Measurements from ENCODE around the gene WWOX.

WWOX gene

GRCh38 chr16:78485188-78485916 is 385.9 kb downstream of the WWOX start:
- no peaks in the 10 kb centered on the region for H3K9me3 ChIP-seq (ENCODE audit: control insufficient read depth, low read length)
- no peak overlapping the region for H3K4me3 ChIP-seq (ENCODE audit: low read length)
- no peaks in the 10 kb centered on the region for H3K27me3 ChIP-seq (ENCODE audit: control insufficient read depth, insufficient read depth, low read length)
- no peaks in the 10 kb centered on the region for H3K36me3 ChIP-seq (ENCODE audit: control insufficient read depth, insufficient read depth, low read length)
- peaks cover 6% of the 10 kb centered on the region for H3K4me1 ChIP-seq (ENCODE audit: control insufficient read depth, insufficient read depth, low read length)
- H3K9ac ChIP-seq (ENCODE audit: low read length) = no peak overlapping the region

GRCh38 chr16:78485917-78486257 is 386.4 kb downstream of the WWOX start:
- no peaks in the 10 kb centered on the region for H3K27me3 ChIP-seq (ENCODE audit: control insufficient read depth, insufficient read depth, low read length)
- no peaks in the 10 kb centered on the region for H3K36me3 ChIP-seq (ENCODE audit: control insufficient read depth, insufficient read depth, low read length)
- peaks cover 6% of the 10 kb centered on the region for H3K4me1 ChIP-seq (ENCODE audit: control insufficient read depth, insufficient read depth, low read length)
- H3K4me3 ChIP-seq (ENCODE audit: low read length) = no peak overlapping the region
- H3K9ac ChIP-seq (ENCODE audit: low read length) = no peak overlapping the region
- no peaks in the 10 kb centered on the region for H3K9me3 ChIP-seq (ENCODE audit: control insufficient read depth, low read length)

- Histone ChIP-seq H3K4me3 (ENCODE audit: low read length) (no peak overlapping the region), H3K4me1 (ENCODE audit: control insufficient read depth, insufficient read depth, low read length) (peaks cover 6% of the 10 kb centered on the region), H3K36me3 (ENCODE audit: control insufficient read depth, insufficient read depth, low read length) (no peaks in the 10 kb centered on the region), H3K27me3 (ENCODE audit: control insufficient read depth, insufficient read depth, low read length) (no peaks in the 10 kb centered on the region), H3K9me3 (ENCODE audit: control insufficient read depth, low read length) (no peaks in the 10 kb centered on the region), H3K9ac (ENCODE audit: low read length) (no peak overlapping the region)
Observed at GRCh38 chr16:78487471-78487870, 388.0 kb downstream of the WWOX start.

- H3K9ac ChIP-seq (ENCODE audit: low read length) = no peak overlapping the region
- H3K27me3 ChIP-seq (ENCODE audit: control insufficient read depth, insufficient read depth, low read length) = no peaks in the 10 kb centered on the region
- no peaks in the 10 kb centered on the region for H3K36me3 ChIP-seq (ENCODE audit: control insufficient read depth, insufficient read depth, low read length)
- H3K9me3 ChIP-seq (ENCODE audit: control insufficient read depth, low read length) = no peaks in the 10 kb centered on the region
- no peak overlapping the region for H3K4me3 ChIP-seq (ENCODE audit: low read length)
- H3K4me1 ChIP-seq (ENCODE audit: control insufficient read depth, insufficient read depth, low read length) = peaks cover 6% of the 10 kb centered on the region
Observed at GRCh38 chr16:78489072-78489471, 389.6 kb downstream of the WWOX start.

GRCh38 chr16:78489631-78490030 is 390.2 kb downstream of the WWOX start:
- peaks cover 7% of the 10 kb centered on the region for H3K4me1 ChIP-seq (ENCODE audit: control insufficient read depth, insufficient read depth, low read length)
- no peaks in the 10 kb centered on the region for H3K36me3 ChIP-seq (ENCODE audit: control insufficient read depth, insufficient read depth, low read length)
- no peak overlapping the region for H3K4me3 ChIP-seq (ENCODE audit: low read length)
- H3K9ac ChIP-seq (ENCODE audit: low read length) = no peak overlapping the region
- H3K9me3 ChIP-seq (ENCODE audit: control insufficient read depth, low read length) = no peaks in the 10 kb centered on the region
- no peaks in the 10 kb centered on the region for H3K27me3 ChIP-seq (ENCODE audit: control insufficient read depth, insufficient read depth, low read length)

- H3K4me1 ChIP-seq (ENCODE audit: control insufficient read depth, insufficient read depth, low read length) = peaks cover 7% of the 10 kb centered on the region
- H3K27me3 ChIP-seq (ENCODE audit: control insufficient read depth, insufficient read depth, low read length) = no peaks in the 10 kb centered on the region
- no peaks in the 10 kb centered on the region for H3K9me3 ChIP-seq (ENCODE audit: control insufficient read depth, low read length)
- no peaks in the 10 kb centered on the region for H3K36me3 ChIP-seq (ENCODE audit: control insufficient read depth, insufficient read depth, low read length)
- H3K9ac ChIP-seq (ENCODE audit: low read length) = no peak overlapping the region
- H3K4me3 ChIP-seq (ENCODE audit: low read length) = no peak overlapping the region
Observed at GRCh38 chr16:78490431-78490830, 391.0 kb downstream of the WWOX start.

GRCh38 chr16:78490847-78491246 is 391.4 kb downstream of the WWOX start:
- H3K36me3 ChIP-seq (ENCODE audit: control insufficient read depth, insufficient read depth, low read length) = no peaks in the 10 kb centered on the region
- peaks cover 7% of the 10 kb centered on the region for H3K4me1 ChIP-seq (ENCODE audit: control insufficient read depth, insufficient read depth, low read length)
- H3K9ac ChIP-seq (ENCODE audit: low read length) = no peak overlapping the region
- no peaks in the 10 kb centered on the region for H3K27me3 ChIP-seq (ENCODE audit: control insufficient read depth, insufficient read depth, low read length)
- H3K4me3 ChIP-seq (ENCODE audit: low read length) = no peak overlapping the region
- H3K9me3 ChIP-seq (ENCODE audit: control insufficient read depth, low read length) = no peaks in the 10 kb centered on the region

- Histone ChIP-seq H3K27me3 (ENCODE audit: control insufficient read depth, insufficient read depth, low read length) (no peaks in the 10 kb centered on the region), H3K4me1 (ENCODE audit: control insufficient read depth, insufficient read depth, low read length) (peaks cover 7% of the 10 kb centered on the region), H3K36me3 (ENCODE audit: control insufficient read depth, insufficient read depth, low read length) (no peaks in the 10 kb centered on the region), H3K9ac (ENCODE audit: low read length) (no peak overlapping the region), H3K4me3 (ENCODE audit: low read length) (no peak overlapping the region), H3K9me3 (ENCODE audit: control insufficient read depth, low read length) (no peaks in the 10 kb centered on the region)
Observed at GRCh38 chr16:78493573-78493972, 394.1 kb downstream of the WWOX start.

GRCh38 chr16:78494105-78494504 is 394.7 kb downstream of the WWOX start:
- Histone ChIP-seq H3K4me3 (ENCODE audit: low read length) (no peak overlapping the region), H3K9ac (ENCODE audit: low read length) (no peak overlapping the region), H3K27me3 (ENCODE audit: control insufficient read depth, insufficient read depth, low read length) (no peaks in the 10 kb centered on the region), H3K4me1 (ENCODE audit: control insufficient read depth, insufficient read depth, low read length) (peaks cover 7% of the 10 kb centered on the region), H3K36me3 (ENCODE audit: control insufficient read depth, insufficient read depth, low read length) (no peaks in the 10 kb centered on the region), H3K9me3 (ENCODE audit: control insufficient read depth, low read length) (no peaks in the 10 kb centered on the region)

- H3K27me3 ChIP-seq (ENCODE audit: control insufficient read depth, insufficient read depth, low read length) = no peaks in the 10 kb centered on the region
- no peak overlapping the region for H3K4me3 ChIP-seq (ENCODE audit: low read length)
- no peaks in the 10 kb centered on the region for H3K36me3 ChIP-seq (ENCODE audit: control insufficient read depth, insufficient read depth, low read length)
Observed at GRCh38 chr16:78494674-78495073, 395.2 kb downstream of the WWOX start.

GRCh38 chr16:78496189-78496588 is 396.7 kb downstream of the WWOX start:
- Histone ChIP-seq H3K4me1 (ENCODE audit: control insufficient read depth, insufficient read depth, low read length) (peaks cover 7% of the 10 kb centered on the region), H3K36me3 (ENCODE audit: control insufficient read depth, insufficient read depth, low read length) (no peaks in the 10 kb centered on the region), H3K9me3 (ENCODE audit: control insufficient read depth, low read length) (no peaks in the 10 kb centered on the region), H3K9ac (ENCODE audit: low read length) (no peak overlapping the region), H3K4me3 (ENCODE audit: low read length) (no peak overlapping the region), H3K27me3 (ENCODE audit: control insufficient read depth, insufficient read depth, low read length) (no peaks in the 10 kb centered on the region)

More at GRCh38 chr16:78494674-78495073, 395.2 kb downstream of the WWOX start:
- Histone ChIP-seq H3K4me1 (ENCODE audit: control insufficient read depth, insufficient read depth, low read length) (peaks cover 7% of the 10 kb centered on the region), H3K9me3 (ENCODE audit: control insufficient read depth, low read length) (no peaks in the 10 kb centered on the region), H3K9ac (ENCODE audit: low read length) (no peak overlapping the region)

- Histone ChIP-seq H3K4me3 (ENCODE audit: low read length) (no peak overlapping the region), H3K4me1 (ENCODE audit: control insufficient read depth, insufficient read depth, low read length) (peaks cover 11% of the 10 kb centered on the region), H3K9me3 (ENCODE audit: control insufficient read depth, low read length) (no peaks in the 10 kb centered on the region), H3K9ac (ENCODE audit: low read length) (no peak overlapping the region), H3K36me3 (ENCODE audit: control insufficient read depth, insufficient read depth, low read length) (no peaks in the 10 kb centered on the region), H3K27me3 (ENCODE audit: control insufficient read depth, insufficient read depth, low read length) (no peaks in the 10 kb centered on the region)
Observed at GRCh38 chr16:78499399-78499798, 399.9 kb downstream of the WWOX start.

All from mucosa of stomach (tissue), 1 donor.